ENCODE data around the gene KCNH1. TPM values are rescaled to one million over a fixed set of nuclear protein-coding genes. Genes with fewer than 3 reads are reported as not detected.

Gene KCNH1
- total and polyA plus RNA-seq, 2 of the 4 experiments (the other 2 are of a cell fraction): 0.27 to 0.54 TPM

- Histone ChIP-seq H3K27ac (ENCODE audit: insufficient read depth, low read length) (no peak overlapping the region), H4K8ac (ENCODE audit: low read depth in 2 of 2, low read length in 2 of 2) (no peak overlapping the region), H3K9me1 (ENCODE audit: insufficient read depth, low read length) (no peaks in the 10 kb centered on the region), H3K56ac (ENCODE audit: extremely low read depth, insufficient read depth, low read length) (no peak overlapping the region), H2AK9ac (replicated peaks; ENCODE audit: low read depth, low read length, poor library complexity) (no peak overlapping the region), H3K18ac (ENCODE audit: low read depth, low read length) (no peak overlapping the region), H4K91ac (ENCODE audit: insufficient read depth, low read depth, low read length) (no peak overlapping the region), H3K4me1 (ENCODE audit: control insufficient read depth, insufficient read depth, low read length) (no peaks in the 10 kb centered on the region), H4K20me1 (ENCODE audit: insufficient read depth, low read length) (no peaks in the 10 kb centered on the region), H3K9me3 (ENCODE audit: control insufficient read depth, insufficient read depth, low read length) (no peaks in the 10 kb centered on the region; the same call in none of the 2 replicates), H3K36me3 (ENCODE audit: control insufficient read depth, insufficient read depth, low read length) (no peaks in the 10 kb centered on the region), H3K79me1 (ENCODE audit: low read depth in 1 of 2, low read length in 2 of 2) (no peaks in the 10 kb centered on the region), H3K27me3 (ENCODE audit: control insufficient read depth, insufficient read depth, low read length) (no peaks in the 10 kb centered on the region), H3K23ac (ENCODE audit: low read depth, low read length) (no peak overlapping the region), H2BK5ac (ENCODE audit: low read depth, low read length, poor library complexity, severe bottlenecking) (no peak overlapping the region), H3K9ac (ENCODE audit: low read depth, low read length) (no peak overlapping the region), H3K4ac (ENCODE audit: low read depth, low read length) (no peak overlapping the region), H4K5ac (ENCODE audit: low read depth, low read length) (no peak overlapping the region), H2AFZ (replicated peaks; ENCODE audit: low read length, poor library complexity) (no peak overlapping the region), H2BK120ac (ENCODE audit: low read depth, low read length) (no peak overlapping the region), H3K4me2 (ENCODE audit: low read depth, low read length) (no peak overlapping the region), H3K14ac (replicated peaks; ENCODE audit: low read depth, low read length) (no peak overlapping the region), H2AK5ac (ENCODE audit: low read depth, low read length) (no peak overlapping the region), H3K4me3 (ENCODE audit: insufficient read depth, low read depth, low read length) (no peak overlapping the region), H2BK15ac (ENCODE audit: low read depth, low read length) (no peak overlapping the region), H2BK20ac (ENCODE audit: low read depth, low read length) (no peak overlapping the region)
- intact Hi-C loops (cut with micrococcal nuclease) (no loop called here), dilution Hi-C loops (cut with HindIII; ENCODE audit: low sequenced_read_pairs, unreplicated experiment) (no loop called here), in situ Hi-C loops (cut with MboI; ENCODE audit: low sequenced_read_pairs) (no loop called here)
- ChIA-PET POLR2A (ENCODE audit: unreplicated experiment) (no interaction called here), CTCF (no interaction called here)
- ATAC-seq (ENCODE audit: low read depth) (no peak), DNase-seq (no peak)
- peak; percentile 72; the same call in 1 of the 2 replicates for TF ChIP-seq CEBPB (IDR thresholded peaks at IDR 0.05; ENCODE audit: low read depth, low read length)
- no peak for TF ChIP-seq MAZ (IDR thresholded peaks at IDR 0.05; ENCODE audit: borderline replicate concordance, low read depth, low read length)
- no TSS peak for BruUV-seq (replicated peaks)
Measured at GRCh38 chr1:210920258-210920657, 213.7 kb downstream of the KCNH1 start.
